HG02852 (cell line): ENCODE data around the gene ANK3.

Experiments used
- ATAC-seq: cut with Tn5 transposase; IDR thresholded peaks from one replicate; pipeline ENCODE4 v1.9.1; 2021; ENCODE audit warnings: mild to moderate bottlenecking, moderate library complexity; ENCODE audit not compliant: unreplicated experiment

The ANK3 gene

GRCh38 chr10:60188548-60188947 is 201.1 kb downstream of the ANK3 start:
- no peak for ATAC-seq

GRCh38 chr10:60187691-60188090 is 202.0 kb downstream of the ANK3 start:
- no peak for ATAC-seq

- no peak for ATAC-seq
Observed at GRCh38 chr10:60186315-60187071, 203.2 kb downstream of the ANK3 start.

GRCh38 chr10:60185421-60185820 is 204.3 kb downstream of the ANK3 start:
- no peak for ATAC-seq

- no peak for ATAC-seq
Observed at GRCh38 chr10:60182691-60183090, 207.0 kb downstream of the ANK3 start.

GRCh38 chr10:60176925-60177324 is 212.8 kb downstream of the ANK3 start:
- no peak for ATAC-seq

- no peak for ATAC-seq
Observed at GRCh38 chr10:60175441-60175971, 214.2 kb downstream of the ANK3 start.

GRCh38 chr10:60172363-60172990 is 217.2 kb downstream of the ANK3 start:
- no peak for ATAC-seq

- no peak for ATAC-seq
Observed at GRCh38 chr10:60171436-60172013, 218.2 kb downstream of the ANK3 start.

- ATAC-seq = no peak
Observed at GRCh38 chr10:60170250-60170649, 219.4 kb downstream of the ANK3 start.

GRCh38 chr10:60169111-60169510 is 220.6 kb downstream of the ANK3 start:
- no peak for ATAC-seq

- no peak for ATAC-seq
Observed at GRCh38 chr10:60167050-60167449, 222.6 kb downstream of the ANK3 start.

- no peak for ATAC-seq
Observed at GRCh38 chr10:60163786-60164185, 225.9 kb downstream of the ANK3 start.

- no peak for ATAC-seq
Observed at GRCh38 chr10:60162631-60163030, 227.0 kb downstream of the ANK3 start.

GRCh38 chr10:60155943-60156683 is 233.6 kb downstream of the ANK3 start:
- ATAC-seq = no peak

GRCh38 chr10:60155099-60155877 is 234.4 kb downstream of the ANK3 start:
- ATAC-seq = no peak

- no peak for ATAC-seq
Observed at GRCh38 chr10:60149003-60149402, 240.7 kb downstream of the ANK3 start.

GRCh38 chr10:60148266-60148840 is 241.3 kb downstream of the ANK3 start:
- ATAC-seq = no peak

- ATAC-seq = no peak
Observed at GRCh38 chr10:60147576-60148265, 242.0 kb downstream of the ANK3 start.

- ATAC-seq = no peak
Observed at GRCh38 chr10:60147025-60147424, 242.7 kb downstream of the ANK3 start.
